Ovary (tissue), 3 donors: ENCODE measurements around the gene WDR86.

Experiments used
- CTCF ChIP-seq, 3 donors: fragments of 450-650 bp in 2 of 3; fragments of 200-600 bp in 1 of 3; IDR thresholded peaks; one replicate each; pipeline versions ENCODE4 v1.5.1 to v1.8.0; 2016 to 2022; ENCODE audit warnings: antibody characterized with exemption in 3 of 3, mild to moderate bottlenecking in 1 of 3
- POLR2A ChIP-seq: fragments of 450-650 bp; IDR thresholded peaks from one replicate; pipeline ENCODE4 v1.6.1; 2017; ENCODE audit warnings: antibody characterized with exemption, mild to moderate bottlenecking, moderate library complexity
- donor health status: DM: no; HTN: no; CAD: no.

- TF ChIP-seq CTCF (IDR thresholded peaks at IDR 0.05) = no peak
- no peak for TF ChIP-seq POLR2A
These were observed 57.3 kb downstream of the WDR86 start for GRCh38 chr7:151352512-151352911.
